Measurements from ENCODE around the gene CMIP. TPM values are rescaled to one million over a fixed set of nuclear protein-coding genes. Genes with fewer than 3 reads are reported as not detected.

Gene CMIP
- total RNA-seq, 4 donors from 2014 or later: 17.1 to 60.5 (median 39.7) TPM

GRCh38 chr16:81405702-81406113, 38.9 kb upstream of the CMIP start:
- no peaks in the 10 kb centered on the region for H3K9me3 ChIP-seq
- H3K36me3 ChIP-seq: no peaks in the 10 kb centered on the region
- WGBS, 2 donors: 21 to 53% methylated on average over 5 to 11 of the region's 11 CpGs
- intact Hi-C loops (cut with DNase I): no loop called here
- DNase-seq: no peak
- H3K4me3 ChIP-seq: no peak overlapping the region
- peaks cover 8 to 43% (median 36%) of the 10 kb centered on the region in 3 donors for H3K4me1 ChIP-seq
- peak overlapping the region in 3 of 4 donors; percentile 9 to 45 (median 16) for H3K27ac ChIP-seq
- no peaks in the 10 kb centered on the region for H3K27me3 ChIP-seq
- TF ChIP-seq CTCF (IDR thresholded peaks at IDR 0.05) (peak in 1 of 6 experiments; percentile 45), POLR2A (IDR thresholded peaks at IDR 0.05) (no peak)

GRCh38 chr16:81408409-81408950, 36.1 kb upstream of the CMIP start:
- DNase-seq: no peak
- intact Hi-C loops (cut with DNase I): no loop called here
- WGBS, 2 donors: 89 to 91% methylated on average over 7 to 9 of the region's 9 CpGs

GRCh38 chr16:81409016-81409556, 35.5 kb upstream of the CMIP start:
- H3K4me1 ChIP-seq: peaks cover under 1 to 27% (median 16%) of the 10 kb centered on the region in 3 donors
- TF ChIP-seq POLR2A (IDR thresholded peaks at IDR 0.05) (no peak), CTCF (IDR thresholded peaks at IDR 0.05) (no peak)
- H3K27ac ChIP-seq: no peak overlapping the region
- H3K27me3 ChIP-seq: no peaks in the 10 kb centered on the region
- DNase-seq: no peak
- WGBS, 2 donors: 79 to 83% methylated on average over 5 to 8 of the region's 13 CpGs
- no peaks in the 10 kb centered on the region for H3K36me3 ChIP-seq
- no peaks in the 10 kb centered on the region for H3K9me3 ChIP-seq
- H3K4me3 ChIP-seq: no peak overlapping the region
- intact Hi-C loops (cut with DNase I): no loop called here

More at GRCh38 chr16:81408409-81408950, 36.1 kb upstream of the CMIP start:
- H3K36me3 ChIP-seq: no peaks in the 10 kb centered on the region
- TF ChIP-seq POLR2A (IDR thresholded peaks at IDR 0.05): no peak
- TF ChIP-seq CTCF (IDR thresholded peaks at IDR 0.05): no peak
- no peak overlapping the region for H3K4me3 ChIP-seq
- no peak overlapping the region for H3K27ac ChIP-seq
- H3K4me1 ChIP-seq: peaks cover 6 to 33% (median 22%) of the 10 kb centered on the region in 3 donors
- no peaks in the 10 kb centered on the region for H3K27me3 ChIP-seq
- no peaks in the 10 kb centered on the region for H3K9me3 ChIP-seq

GRCh38 chr16:81410643-81411293, 33.8 kb upstream of the CMIP start:
- Histone ChIP-seq H3K27me3 (no peaks in the 10 kb centered on the region), H3K4me3 (no peak overlapping the region), H3K27ac (no peak overlapping the region), H3K36me3 (no peaks in the 10 kb centered on the region), H3K4me1 (peaks cover 0 to 24% (median 13%) of the 10 kb centered on the region in 3 donors), H3K9me3 (no peaks in the 10 kb centered on the region)
- WGBS, 2 donors: 55 to 60% methylated on average over 8 to 9 of the region's 10 CpGs
- DNase-seq: no peak
- intact Hi-C loops (cut with DNase I): no loop called here
- no peak for TF ChIP-seq CTCF (IDR thresholded peaks at IDR 0.05)
- no peak for TF ChIP-seq POLR2A (IDR thresholded peaks at IDR 0.05)

GRCh38 chr16:81413245-81413990, 31.2 kb upstream of the CMIP start:
- TF ChIP-seq POLR2A (IDR thresholded peaks at IDR 0.05): no peak
- TF ChIP-seq CTCF (IDR thresholded peaks at IDR 0.05): no peak
- no peaks in the 10 kb centered on the region for H3K27me3 ChIP-seq
- WGBS, 2 donors: 79 to 82% methylated on average over 8 to 11 of the region's 11 CpGs
- intact Hi-C loops (cut with DNase I): no loop called here
- H3K4me3 ChIP-seq: no peak overlapping the region
- no peaks in the 10 kb centered on the region for H3K9me3 ChIP-seq
- H3K36me3 ChIP-seq: no peaks in the 10 kb centered on the region
- no peak overlapping the region for H3K27ac ChIP-seq
- DNase-seq: no peak
- H3K4me1 ChIP-seq: peaks cover 0 to 5% (median 0%) of the 10 kb centered on the region in 3 donors

All from esophagus squamous epithelium (tissue), 5 donors.